HL-60/S4 (cell line): ENCODE results near the gene SPTLC2.
"Not testable (repeated sequence)": the region's sequence is repeated elsewhere in the genome, so short reads cannot be mapped to it uniquely, and the experiment has no call there.

Experiments used
- in situ Hi-C: fragments of 300-500 bp; cut with MboI; formaldehyde crosslinking; loops from 2 replicates; pipeline ENCODE4 v1.14.3; 2022; ENCODE audit warnings: low sequenced_read_pairs

Gene SPTLC2

DNA sequence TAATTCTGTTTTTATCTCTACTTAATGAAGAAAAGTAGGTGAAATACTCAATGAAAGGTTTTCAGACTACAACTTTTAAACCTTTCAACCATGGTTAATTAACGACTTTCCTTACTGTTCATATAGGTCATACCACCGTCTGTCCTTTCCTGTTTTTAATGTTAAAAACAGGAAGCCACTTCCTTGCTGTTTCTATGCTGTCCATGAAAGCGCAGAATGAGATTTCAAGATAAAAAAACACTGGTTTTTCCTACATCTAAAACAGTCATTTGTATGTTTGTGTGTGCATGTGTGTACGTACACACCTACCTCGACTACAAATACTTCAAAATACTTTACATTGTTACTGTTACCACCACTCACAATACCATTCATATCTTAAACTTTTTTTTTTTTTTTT is 27.3 kb downstream of the SPTLC2 start:
- in situ Hi-C loops: no loop called here

DNA sequence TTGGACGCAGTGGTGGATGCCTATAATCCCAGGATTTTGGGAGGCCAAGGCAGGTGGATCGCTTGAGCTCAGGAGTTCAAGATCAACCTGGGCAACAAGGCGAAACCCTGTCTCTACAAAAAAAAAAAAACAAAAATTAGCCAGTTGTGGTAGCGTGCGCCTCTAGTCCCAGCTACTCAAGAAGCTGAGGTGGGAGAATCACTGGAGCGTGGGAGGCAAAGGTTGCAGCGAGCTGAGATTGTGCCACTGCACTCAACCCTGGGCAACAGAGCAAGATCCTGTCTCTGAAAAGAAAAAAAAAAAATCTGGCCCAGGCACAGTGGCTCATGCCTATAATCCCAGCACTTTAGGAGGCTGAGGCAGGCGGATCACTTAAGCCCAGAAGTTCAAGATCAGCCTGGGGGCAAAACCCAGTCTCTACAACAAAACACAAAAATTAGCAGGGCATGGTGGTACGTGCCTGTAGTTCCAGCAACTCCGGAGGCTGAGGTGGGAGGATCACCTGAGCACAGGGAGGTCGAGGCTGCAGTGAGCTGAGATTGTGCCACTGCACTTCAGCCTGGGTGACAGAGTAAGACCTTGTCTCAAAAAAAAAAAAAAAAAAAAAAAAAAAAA is 27.9 kb downstream of the SPTLC2 start:
- in situ Hi-C loops: not testable (repeated sequence)

DNA sequence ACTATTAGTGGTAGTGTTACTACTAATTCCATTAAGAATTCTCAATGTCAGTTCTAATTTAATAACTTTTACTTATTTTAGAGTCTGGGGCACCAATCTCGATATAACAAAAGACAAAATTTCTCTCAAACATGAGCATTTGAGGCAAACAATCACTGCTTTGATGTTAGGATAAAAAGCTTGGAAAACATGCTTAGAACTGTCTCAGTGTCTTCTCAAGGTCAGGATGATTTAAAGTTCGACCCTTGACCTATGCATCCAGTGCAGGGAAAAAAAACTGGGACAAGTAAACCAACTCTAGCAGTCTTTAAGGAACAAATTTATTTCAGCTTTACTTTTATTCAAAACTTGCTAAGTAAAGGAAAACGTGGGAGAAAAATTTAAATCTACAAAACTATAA is 31.1 kb downstream of the SPTLC2 start:
- in situ Hi-C loops: no loop called here

DNA sequence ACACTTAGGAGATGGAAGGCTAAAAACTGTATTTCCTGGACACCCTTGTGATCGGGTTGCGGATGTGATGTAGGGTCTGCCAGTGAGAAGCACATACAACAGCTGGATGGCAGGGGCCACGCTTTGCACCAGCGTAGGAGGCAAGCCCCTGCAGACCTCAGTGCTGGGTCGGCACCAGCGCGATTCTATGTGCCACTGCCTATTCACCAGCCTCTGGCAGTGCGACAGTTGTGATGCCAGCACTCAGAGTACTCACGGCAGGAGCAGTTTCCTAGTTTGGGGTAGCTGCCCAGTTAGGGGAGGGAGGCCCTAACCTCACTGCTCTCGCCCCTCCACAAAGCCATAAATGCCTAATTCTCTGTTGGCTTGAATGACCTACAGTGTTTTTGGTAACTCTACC is 31.6 kb downstream of the SPTLC2 start:
- in situ Hi-C loops: no loop called here

DNA sequence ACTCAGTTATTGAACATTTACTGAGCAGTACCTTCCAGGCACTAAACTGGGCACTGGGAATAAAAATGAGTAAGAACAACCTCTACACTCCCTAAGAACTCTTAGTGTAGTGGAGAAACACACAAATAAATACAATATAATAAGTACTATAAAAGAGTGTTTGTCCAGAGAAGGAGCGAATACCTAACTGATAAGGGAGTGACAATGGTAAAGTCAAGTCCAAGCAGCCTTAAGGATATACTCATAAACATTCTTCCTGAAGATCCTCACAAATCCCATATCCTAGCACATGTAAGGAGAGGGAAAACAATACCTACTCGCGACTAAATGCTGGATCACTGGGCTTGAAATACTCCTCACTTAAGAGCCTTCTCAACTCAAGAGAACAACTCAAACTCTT is 32.8 kb downstream of the SPTLC2 start:
- in situ Hi-C loops: no loop called here

DNA sequence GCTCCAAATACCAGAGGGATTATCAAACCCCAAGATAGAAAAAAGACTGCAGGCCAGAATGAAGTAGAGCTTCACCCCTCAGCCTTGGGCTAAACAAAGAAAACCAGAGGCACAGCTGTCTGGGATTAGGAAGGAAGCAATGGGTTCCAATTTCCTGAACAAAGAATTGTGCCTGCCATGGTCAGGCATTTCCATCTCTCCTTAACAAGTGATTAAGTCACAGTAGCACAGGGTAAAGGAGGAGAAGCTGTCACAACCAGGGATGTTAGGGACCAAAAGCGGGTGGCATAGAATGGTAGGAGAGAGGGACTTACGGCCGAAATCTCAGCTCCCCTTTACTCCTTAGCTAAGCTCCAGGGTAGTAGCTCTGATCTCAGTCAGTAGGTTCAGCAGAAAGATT is 33.9 kb downstream of the SPTLC2 start:
- in situ Hi-C loops: no loop called here

DNA sequence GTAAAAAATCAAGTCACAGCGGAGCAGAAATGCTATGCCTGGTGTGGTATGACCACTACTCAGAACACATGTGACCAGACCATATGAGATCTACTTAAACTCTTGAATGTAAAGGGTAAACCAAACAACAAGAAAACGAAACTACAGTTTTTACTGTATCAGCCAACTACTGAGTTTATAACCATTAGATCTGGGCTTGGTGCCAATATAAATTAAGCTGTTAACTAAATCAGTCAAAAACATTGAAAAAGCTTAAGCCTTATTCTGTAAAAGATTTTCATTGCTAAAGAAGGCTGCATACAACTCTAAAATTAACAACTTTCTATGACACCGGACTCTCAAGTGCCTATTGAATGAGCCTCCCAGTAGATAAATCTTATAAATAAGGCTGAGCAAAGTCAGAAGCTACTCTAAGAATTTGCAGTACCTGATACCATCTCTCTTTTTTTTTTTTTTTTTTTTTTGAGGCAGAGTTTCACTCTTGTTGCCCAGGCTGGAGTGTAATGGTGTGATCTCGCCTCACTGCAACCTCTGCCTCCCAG is 35.4 kb downstream of the SPTLC2 start:
- in situ Hi-C loops: no loop called here

DNA sequence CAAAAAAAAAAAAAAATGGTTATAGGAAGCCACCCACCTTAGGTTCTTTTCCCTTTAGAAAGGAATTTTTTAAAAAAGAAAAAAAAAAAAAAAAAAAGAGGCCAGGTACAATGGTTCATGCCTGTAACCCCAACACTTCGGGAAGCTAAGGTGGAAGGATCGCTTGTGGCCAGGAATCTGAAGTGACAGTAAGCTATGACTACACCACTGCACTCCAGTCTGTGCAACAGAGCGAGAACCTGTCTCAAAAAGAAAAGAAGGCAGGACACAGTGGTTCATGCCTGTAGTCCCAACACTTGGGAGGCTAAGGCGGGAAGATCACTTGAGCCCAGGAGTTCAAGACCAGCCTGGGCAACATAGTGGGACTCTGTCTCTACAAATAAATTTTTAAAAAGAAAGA is 36.0 kb downstream of the SPTLC2 start:
- in situ Hi-C loops: no loop called here

DNA sequence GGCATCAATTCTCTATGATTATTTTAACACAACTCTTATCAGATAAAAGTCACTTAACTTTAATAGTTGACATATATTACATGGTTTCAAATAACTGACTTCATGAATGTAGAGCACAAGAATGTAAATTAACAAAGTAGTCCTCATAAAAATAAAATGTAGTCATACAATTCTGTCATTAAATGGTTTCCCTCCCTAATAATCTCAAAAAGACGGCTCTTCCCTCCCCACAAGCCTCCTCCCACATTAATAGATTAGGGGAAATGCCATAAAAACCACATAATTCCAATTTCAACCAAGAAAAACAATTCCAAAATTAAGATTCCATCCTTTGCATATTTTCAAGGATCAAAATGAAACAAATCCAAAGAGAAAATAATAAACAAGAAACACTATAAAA is 36.7 kb downstream of the SPTLC2 start:
- in situ Hi-C loops: no loop called here

DNA sequence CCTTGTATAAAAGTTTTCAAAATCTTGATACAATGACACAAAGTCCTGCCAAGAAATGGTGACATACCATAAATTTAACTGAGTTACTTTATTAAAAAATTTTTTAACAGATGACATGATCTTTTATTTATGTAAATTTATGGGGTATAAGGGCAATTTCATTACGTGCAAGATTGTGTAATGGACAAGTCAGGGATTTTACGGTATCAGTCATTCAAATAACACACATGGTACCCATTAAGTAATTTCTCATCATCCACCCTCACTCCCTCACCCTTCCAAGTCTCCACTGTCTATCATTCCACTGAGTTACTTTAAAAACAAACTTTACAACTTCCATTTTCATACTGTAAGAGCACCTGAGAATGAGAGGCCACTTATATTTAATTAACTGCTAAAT is 37.4 kb downstream of the SPTLC2 start:
- in situ Hi-C loops: no loop called here

DNA sequence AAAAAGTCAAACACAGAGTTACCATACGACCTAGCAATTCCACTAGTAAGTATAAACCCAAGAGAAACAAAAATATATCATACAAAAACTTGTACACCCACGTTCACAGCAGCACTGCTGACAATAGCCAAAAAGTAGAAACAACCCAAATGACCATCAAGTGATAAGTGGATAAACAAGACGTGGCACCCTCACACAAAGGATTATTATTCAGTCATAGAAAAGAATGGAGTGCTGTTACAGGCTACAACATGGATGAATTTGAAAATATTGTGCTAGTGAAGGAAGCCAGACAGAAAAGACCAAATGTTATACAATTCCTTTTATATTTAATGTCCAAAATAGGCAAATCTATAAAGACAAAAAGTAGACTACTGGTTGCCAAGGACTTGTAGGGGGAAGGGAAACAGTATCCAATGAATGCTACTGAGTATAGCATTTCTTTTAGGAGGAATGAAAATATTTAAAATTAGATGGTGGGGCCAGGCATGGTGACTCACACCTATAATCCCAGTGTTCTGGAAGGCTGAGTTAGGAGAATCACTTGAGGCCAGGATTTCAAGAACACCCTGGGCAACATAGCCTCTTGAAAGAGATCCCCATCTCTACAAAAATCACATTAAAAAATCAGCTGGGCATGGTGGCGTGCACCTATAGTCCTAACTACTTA is 41.9 kb downstream of the SPTLC2 start:
- in situ Hi-C loops: no loop called here

DNA sequence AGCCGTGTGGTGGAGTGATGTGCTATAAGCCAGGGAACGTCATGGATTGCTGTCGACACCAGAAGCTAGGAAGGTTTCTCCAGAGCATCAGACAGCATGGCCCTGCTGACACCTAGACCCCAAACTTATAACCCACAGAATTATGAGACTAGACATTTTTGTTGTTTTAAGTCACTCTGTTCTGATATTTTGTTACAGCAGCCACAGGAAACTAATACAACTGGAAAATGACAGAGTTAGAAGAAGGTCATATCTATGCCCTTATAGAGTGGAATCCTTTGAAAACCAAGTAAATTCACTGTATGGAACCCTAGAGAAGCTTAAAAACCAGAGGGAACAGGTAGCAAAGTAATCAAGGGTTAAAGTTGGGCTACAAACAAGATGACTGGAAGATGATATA is 42.5 kb downstream of the SPTLC2 start:
- in situ Hi-C loops: no loop called here

DNA sequence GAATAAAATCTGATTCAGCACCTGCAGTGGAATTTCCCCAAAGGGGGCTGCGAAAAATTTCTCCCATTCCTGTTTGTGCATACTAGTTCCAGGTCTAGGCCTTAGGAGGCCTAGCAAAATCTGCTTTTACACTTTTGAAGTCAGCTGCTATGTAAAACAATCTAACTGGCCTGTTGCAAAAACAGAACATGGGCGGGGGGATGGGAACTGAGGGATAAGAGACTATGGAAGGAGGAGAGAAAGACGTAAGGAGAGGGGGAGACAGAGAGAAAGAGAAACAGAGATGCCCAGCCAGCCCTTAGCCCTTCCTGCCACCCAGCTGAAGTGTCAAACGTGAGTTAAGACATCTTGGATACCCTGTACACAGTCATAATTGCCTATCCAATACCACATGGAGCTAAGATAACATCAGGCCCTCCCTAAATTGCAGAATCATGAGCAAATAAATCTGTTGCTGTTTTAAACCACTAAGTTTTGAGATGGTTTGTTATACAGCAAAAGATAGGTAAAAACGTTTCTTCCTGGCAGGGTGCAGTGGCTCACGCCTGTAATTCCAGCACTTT is 45.6 kb downstream of the SPTLC2 start:
- in situ Hi-C loops: no loop called here

DNA sequence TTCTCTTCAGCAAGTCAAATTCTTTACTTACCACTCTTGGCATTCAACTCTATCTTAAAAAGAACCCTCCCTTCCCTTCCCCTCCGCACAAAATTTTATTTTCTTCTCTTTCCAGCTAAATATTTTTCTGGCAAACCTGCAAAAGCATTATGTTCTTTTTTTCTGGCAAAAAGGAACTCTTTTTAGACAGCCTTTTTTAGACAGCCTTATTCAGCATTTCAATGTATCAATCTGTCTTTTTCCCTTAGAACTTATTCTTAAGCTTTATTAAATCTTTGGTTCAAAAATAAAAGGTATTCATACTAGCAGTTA is 50.5 kb downstream of the SPTLC2 start:
- in situ Hi-C loops: no loop called here

DNA sequence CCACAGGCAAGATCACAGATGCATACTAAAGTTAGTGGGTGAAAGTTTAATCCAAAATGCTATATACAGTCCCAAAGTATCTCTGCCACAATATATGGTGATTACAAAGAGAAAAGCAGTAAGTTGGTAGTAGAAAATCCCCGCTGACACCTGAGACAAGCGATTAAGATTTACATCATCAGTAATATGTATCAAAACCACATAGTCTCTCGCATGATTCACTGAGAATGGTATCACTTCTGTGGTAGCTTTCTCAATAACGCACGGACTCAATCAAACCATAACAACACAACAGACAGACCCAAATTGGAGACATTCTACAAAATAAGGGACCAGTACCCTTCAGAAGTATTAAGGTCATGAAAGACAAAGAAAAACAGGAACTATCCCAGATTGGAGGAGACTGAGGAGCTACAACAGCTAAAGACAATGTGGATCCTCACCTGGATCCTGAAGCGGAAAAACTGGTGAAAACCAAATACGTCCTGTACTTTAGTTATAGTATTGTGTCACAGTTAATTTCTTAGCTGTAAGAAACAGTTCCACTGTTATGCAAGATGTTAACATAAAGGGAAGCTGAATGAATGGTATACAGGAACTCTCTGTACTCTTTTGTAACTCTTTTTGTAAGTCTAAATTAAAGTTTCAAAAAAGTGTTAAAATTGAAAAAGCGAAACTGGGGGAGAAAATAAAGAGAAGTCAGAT is 51.0 kb downstream of the SPTLC2 start:
- in situ Hi-C loops: no loop called here

DNA sequence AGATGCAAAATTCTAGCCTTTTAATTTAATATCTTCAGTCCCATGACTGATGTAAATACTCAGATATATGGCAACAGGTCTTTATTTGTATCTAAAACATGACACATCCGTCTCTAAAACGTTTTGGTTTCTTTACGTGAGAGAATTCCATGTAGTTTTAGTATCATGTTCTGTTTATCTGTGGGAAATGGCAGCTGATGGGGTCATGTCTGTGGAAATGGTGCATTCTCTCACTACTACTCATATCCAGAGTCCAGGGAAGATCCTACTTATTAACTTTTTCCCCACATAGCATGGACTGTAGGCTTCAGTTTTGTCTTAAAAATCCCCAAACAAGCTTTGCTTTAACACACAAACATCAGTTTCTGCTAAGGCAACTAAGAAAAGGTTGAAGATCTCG is 53.8 kb downstream of the SPTLC2 start:
- in situ Hi-C loops: no loop called here

DNA sequence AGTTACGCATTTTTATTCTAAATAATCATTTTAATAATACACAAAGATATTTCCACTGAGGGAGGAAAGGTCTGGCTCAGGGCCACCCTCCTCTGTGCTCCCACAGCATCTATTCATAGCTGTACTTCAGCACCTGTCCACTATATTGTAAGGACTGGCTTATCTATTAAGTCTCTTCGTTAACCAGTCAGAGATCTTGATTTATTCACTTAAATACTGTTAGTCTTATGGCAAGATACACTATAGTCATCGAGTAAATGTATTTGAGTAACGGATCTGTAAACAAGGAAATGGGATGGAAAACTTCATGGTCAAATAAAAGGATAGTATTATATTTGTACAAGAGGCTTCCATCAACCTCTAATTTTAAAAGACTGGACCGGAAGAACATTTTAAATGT is 54.6 kb downstream of the SPTLC2 start:
- in situ Hi-C loops: no loop called here

DNA sequence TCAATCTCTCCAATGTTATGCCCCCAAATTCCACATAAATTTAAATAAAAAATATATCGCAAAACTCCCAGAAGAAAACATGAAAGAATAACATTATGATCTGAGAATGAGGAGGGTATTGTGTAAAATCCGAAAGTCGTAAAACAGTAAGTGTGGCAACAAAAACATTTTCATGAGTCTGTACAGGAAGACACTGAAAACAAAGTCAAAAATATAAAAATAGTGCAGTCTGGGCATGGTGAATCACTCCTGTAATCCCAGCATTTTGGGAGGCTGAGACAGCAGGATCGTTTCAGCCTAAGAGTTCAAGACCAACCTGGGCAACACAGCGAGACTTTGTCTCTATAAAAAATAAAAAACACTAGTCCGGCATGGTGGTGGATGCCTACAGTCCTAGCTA is 57.1 kb downstream of the SPTLC2 start:
- in situ Hi-C loops: no loop called here

DNA sequence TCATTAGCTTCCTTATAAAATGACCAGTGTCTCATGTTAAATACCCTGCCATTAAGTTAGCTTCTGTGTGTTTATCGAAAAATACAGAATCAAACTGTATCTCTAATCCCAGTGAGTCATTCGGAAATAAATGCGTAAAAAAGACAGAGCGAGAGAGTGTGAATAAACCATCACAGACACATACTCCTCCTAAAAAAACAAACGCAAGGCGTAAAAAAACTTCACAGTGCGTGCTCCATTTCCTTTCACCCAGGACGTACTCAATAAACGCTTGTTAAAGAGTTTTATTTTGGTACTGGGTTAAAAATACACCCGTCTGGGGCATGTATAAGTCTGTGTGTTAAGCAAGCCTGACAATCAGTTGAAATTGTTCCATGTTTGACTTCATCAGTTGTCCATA is 59.0 kb downstream of the SPTLC2 start:
- in situ Hi-C loops: no loop called here

DNA sequence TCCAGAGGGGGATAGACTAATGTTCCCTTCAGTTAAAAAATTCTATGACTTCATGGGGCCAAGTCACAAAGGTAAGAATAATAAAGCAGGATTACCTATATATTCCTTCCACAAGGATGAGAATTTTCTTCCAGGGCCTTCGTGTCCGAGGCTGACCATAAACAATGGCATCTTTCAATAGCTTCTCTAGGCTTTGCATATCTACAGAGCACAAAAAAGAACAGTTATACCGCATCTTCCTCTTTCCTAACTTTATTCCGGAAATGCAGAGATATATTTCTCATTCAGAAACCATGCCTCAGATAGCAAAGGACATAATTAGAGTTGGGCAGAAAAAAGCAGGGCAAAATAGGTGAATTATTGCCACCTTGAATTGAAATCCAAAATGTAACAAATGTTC is 59.5 kb downstream of the SPTLC2 start:
- in situ Hi-C loops: no loop called here

DNA sequence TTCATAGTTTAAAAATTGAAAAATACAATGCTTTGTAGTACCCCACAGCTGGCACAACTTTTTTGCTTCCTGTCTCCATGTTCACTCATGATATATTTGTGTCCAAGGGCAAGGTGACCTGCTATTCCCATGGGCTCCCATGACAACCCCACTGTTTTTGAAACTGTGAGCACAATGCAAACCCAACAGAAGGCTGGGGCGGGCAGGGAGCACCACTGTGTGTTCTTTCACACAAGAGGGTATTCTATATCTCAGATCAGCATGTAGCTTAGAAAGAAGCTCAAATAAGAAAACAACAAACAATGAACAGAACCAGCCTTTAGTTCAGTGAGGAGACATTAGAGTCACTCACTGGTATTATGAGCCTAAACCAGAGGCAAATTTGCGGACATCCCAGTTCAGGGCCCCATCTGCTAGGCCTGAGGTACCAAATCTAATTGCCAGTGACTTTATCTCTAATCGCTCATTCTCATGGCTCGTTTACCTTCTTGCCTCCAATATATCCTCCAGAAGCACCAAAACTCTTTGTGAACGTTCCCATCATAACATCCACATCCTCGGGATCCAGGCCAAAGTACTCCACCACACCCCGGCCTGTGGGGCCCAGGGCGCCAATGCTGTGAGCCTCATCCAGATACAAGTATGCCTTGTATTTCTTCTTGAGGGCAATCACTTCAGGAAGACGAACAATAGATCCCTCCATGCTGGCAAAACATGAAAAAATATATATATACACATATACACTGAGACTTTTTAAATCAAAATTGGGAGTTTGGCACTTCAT is 61.4 kb downstream of the SPTLC2 start:
- in situ Hi-C loops: no loop called here
